Keratinocyte (primary cell): ENCODE measurements around the gene JADE2. TPM values are rescaled to one million over a fixed set of nuclear protein-coding genes. Genes with fewer than 3 reads are reported as not detected.

Experiments
- DNase-seq: peaks from one replicate; pipeline ENCODE4 v3.0.0-alpha.2; 2011; ENCODE audit warnings: low read depth, missing footprints, low spot score
- FAIRE-seq: peaks from 2 replicates; lab custom pipeline; 2011; peaks lifted over from hg19 to GRCh38; lab: Jason Lieb, UNC
- H2AFZ ChIP-seq: 2 replicates; pipeline ENCODE4 v1.6.0; 2012; ENCODE audit warnings: low read length, control low read depth, inconsistent platforms; ENCODE audit not compliant: control insufficient read depth
- H3K27ac ChIP-seq: 2 replicates; pipeline ENCODE4 v1.5.1; 2011; ENCODE audit warnings: low read length; ENCODE audit not compliant: control insufficient read depth, insufficient read depth
- H3K27me3 ChIP-seq: 3 replicates; pipeline ENCODE4 v1.6.0; 2011; ENCODE audit warnings: low read length; ENCODE audit not compliant: control insufficient read depth, insufficient read depth; ENCODE audit errors: extremely low read depth
- H3K36me3 ChIP-seq, 2 experiments: 2 replicates in 1 of 2; 3 replicates in 1 of 2; pipeline ENCODE4 v1.5.1; 2011; ENCODE audit warnings: low read length in 2 of 2, mild to moderate bottlenecking in 1 of 2; ENCODE audit not compliant: control insufficient read depth in 2 of 2, insufficient read depth in 2 of 2; ENCODE audit errors: extremely low read depth in 1 of 2
- H3K4me1 ChIP-seq: 3 replicates; pipeline ENCODE4 v1.5.1; 2011; ENCODE audit warnings: low read length; ENCODE audit not compliant: control insufficient read depth, insufficient read depth; ENCODE audit errors: extremely low read depth
- H3K4me2 ChIP-seq: 3 replicates; pipeline ENCODE4 v1.6.0; 2011; ENCODE audit warnings: low read depth, low read length; ENCODE audit not compliant: control insufficient read depth, insufficient read depth; ENCODE audit errors: extremely low read depth
- H3K4me3 ChIP-seq, 3 experiments: fragments of 200-600 bp in 1 of 3; sonication (generic) in 1 of 3; 2 replicates in 2 of 3; 3 replicates in 1 of 3; pipeline ENCODE4 v1.5.1; 2011 to 2016; ENCODE audit warnings: low read length in 3 of 3, mild to moderate bottlenecking in 3 of 3, control low read depth in 2 of 3, inconsistent platforms in 1 of 3, low read depth in 1 of 3, mixed read lengths in 1 of 3, mixed run types in 1 of 3, moderate library complexity in 1 of 3; ENCODE audit not compliant: control insufficient read depth in 2 of 3, insufficient read depth in 2 of 3; ENCODE audit errors: extremely low read depth in 1 of 3
- H3K79me2 ChIP-seq: 2 replicates; pipeline ENCODE4 v1.6.0; 2012; ENCODE audit warnings: low read length; ENCODE audit not compliant: control insufficient read depth, insufficient read depth
- H3K9ac ChIP-seq: 3 replicates; pipeline ENCODE4 v1.6.0; 2011; ENCODE audit warnings: low read length; ENCODE audit not compliant: control insufficient read depth, insufficient read depth; ENCODE audit errors: extremely low read depth
- H3K9me1 ChIP-seq: 3 replicates; pipeline ENCODE4 v1.6.0; 2011; ENCODE audit warnings: low read length; ENCODE audit not compliant: control insufficient read depth, insufficient read depth; ENCODE audit errors: extremely low read depth
- H3K9me3 ChIP-seq: 2 replicates; pipeline ENCODE4 v1.5.1; 2012; ENCODE audit warnings: low read depth, low read length; ENCODE audit not compliant: control insufficient read depth
- H4K20me1 ChIP-seq: 3 replicates; pipeline ENCODE4 v1.6.0; 2011; ENCODE audit warnings: low read length; ENCODE audit not compliant: control insufficient read depth, insufficient read depth; ENCODE audit errors: extremely low read depth
- CTCF ChIP-seq, 3 experiments: IDR thresholded peaks in 1 of 3; conservative IDR thresholded peaks in 1 of 3; optimal IDR thresholded peaks in 1 of 3; 2 replicates in 2 of 3; 3 replicates in 1 of 3; pipeline versions ENCODE3 to v1.5.1; 2011; ENCODE audit warnings: low read length in 3 of 3, mild to moderate bottlenecking in 3 of 3, moderate library complexity in 2 of 3, control low read depth in 1 of 3, inconsistent platforms in 1 of 3; ENCODE audit not compliant: insufficient read depth in 2 of 3; ENCODE audit errors: extremely low read depth in 1 of 3
- EZH2 ChIP-seq: IDR thresholded peaks from one replicate; pipeline ENCODE4 v1.6.1; 2012; ENCODE audit warnings: inconsistent platforms, mild to moderate bottlenecking, low read length, moderate library complexity
- dilution Hi-C: fragments of 300-500 bp; cut with MboI; formaldehyde crosslinking; loops from one replicate; pipeline ENCODE4 v1.7.0; 2020; ENCODE audit warnings: low sequenced_read_pairs; ENCODE audit not compliant: extremely low pct_ligation_motif_present
- polyA plus RNA-seq, 5 experiments: library from polyadenylated mRNA; depleted of rRNA in 3 of 5; stranded (reverse) in 3 of 5; stranded (forward) in 1 of 5; unstranded in 1 of 5; fragments of >200 nt; gene quantifications; 1 replicate in 1 of 5; 2 replicates in 3 of 5; 3 replicates in 1 of 5; pipeline versions ENCODE4 v1.2.1 to v1.2.3, GENCODE V29; 2011 to 2012; ENCODE audit warnings: missing spikeins in 2 of 5, low read depth in 1 of 5, low replicate concordance in 1 of 5

The JADE2 gene
- polyA plus RNA-seq, 1 donor (not counting 4 experiments of a cell fraction or from before 2014, with no cell fraction given), result 11.1 TPM

GRCh38 chr5:134547066-134547465, 21.6 kb downstream of the JADE2 start:
- Histone ChIP-seq H3K4me1 (peaks cover 20% of the 10 kb centered on the region), H3K9me1 (peaks cover 4% of the 10 kb centered on the region), H3K4me3 (no peak overlapping the region), H3K4me2 (no peak overlapping the region), H3K36me3 (peaks cover 2 to 21% of the 10 kb centered on the region in 2 experiments), H2AFZ (no peak overlapping the region), H3K9me3 (no peaks in the 10 kb centered on the region), H3K9ac (no peak overlapping the region), H4K20me1 (peaks cover 4% of the 10 kb centered on the region), H3K27ac (no peak overlapping the region), H3K27me3 (no peaks in the 10 kb centered on the region), H3K79me2 (no peaks in the 10 kb centered on the region)
- TF ChIP-seq EZH2 (no peak), CTCF (optimal IDR thresholded peaks at IDR 0.05 in 1 of 3, IDR thresholded peaks at IDR 0.05 in 1 of 3, conservative IDR thresholded peaks at IDR 0.05 in 1 of 3; ENCODE audit: extremely low read depth in 1 of 3, insufficient read depth in 2 of 3, low read length in 3 of 3) (no peak)
- FAIRE-seq, result no peak
- dilution Hi-C loops, result no loop called here
- no peak for DNase-seq

GRCh38 chr5:134547579-134547978, 22.1 kb downstream of the JADE2 start:
- Histone ChIP-seq H4K20me1 (peaks cover 4% of the 10 kb centered on the region), H3K4me2 (peak overlapping the region; percentile 6), H2AFZ (no peak overlapping the region), H3K9me3 (no peaks in the 10 kb centered on the region), H3K9me1 (peaks cover 4% of the 10 kb centered on the region), H3K27me3 (no peaks in the 10 kb centered on the region), H3K27ac (no peak overlapping the region), H3K4me1 (peaks cover 25% of the 10 kb centered on the region), H3K4me3 (no peak overlapping the region), H3K9ac (no peak overlapping the region), H3K79me2 (no peaks in the 10 kb centered on the region), H3K36me3 (peaks cover 2 to 21% of the 10 kb centered on the region in 2 experiments)
- DNase-seq (no peak), FAIRE-seq (peak; percentile 49)
- no peak for TF ChIP-seq EZH2
- no peak for TF ChIP-seq CTCF (optimal IDR thresholded peaks at IDR 0.05 in 1 of 3, IDR thresholded peaks at IDR 0.05 in 1 of 3, conservative IDR thresholded peaks at IDR 0.05 in 1 of 3; ENCODE audit: extremely low read depth in 1 of 3, insufficient read depth in 2 of 3, low read length in 3 of 3)
- dilution Hi-C loops, result no loop called here
